ENCODE results near the gene RGS2. TPM values are rescaled to one million over a fixed set of nuclear protein-coding genes. Genes with fewer than 3 reads are reported as not detected.

The RGS2 gene
- total and polyA plus RNA-seq, 3 experiments from 2014 or later, result 9.4 to 86.3 (median 10.7) TPM

GRCh38 chr1:192860478-192861185 is 51.8 kb downstream of the RGS2 start:
- no peaks in the 10 kb centered on the region for H3K36me3 ChIP-seq (ENCODE audit: insufficient read depth, low read length)
- CTCF ChIA-PET, result interaction anchor here (1.2 to 1.5 kb wide), 2 partner anchors 9 to 52 kb away, joined by 3 to 4 read pairs; partner anchors contain the start of gene RGS2
- no peak overlapping the region for H3K4me3 ChIP-seq (ENCODE audit: low read length)
- no peak overlapping the region for H3K4me3 Mint-ChIP-seq
- no peaks in the 10 kb centered on the region for H3K27me3 Mint-ChIP-seq
- H3K36me3 Mint-ChIP-seq, result no peaks in the 10 kb centered on the region
- H3K9me3 ChIP-seq (ENCODE audit: low read length), result no peaks in the 10 kb centered on the region
- H3K27me3 ChIP-seq (ENCODE audit: insufficient read depth, low read length, poor library complexity, severe bottlenecking), result no peaks in the 10 kb centered on the region
- POLR2A ChIA-PET, result no interaction called here
- H3K9me3 Mint-ChIP-seq, result no peaks in the 10 kb centered on the region
- no peaks in the 10 kb centered on the region for H3K4me1 Mint-ChIP-seq
- no peaks in the 10 kb centered on the region for H3K4me1 ChIP-seq (ENCODE audit: insufficient read depth, low read length)
- H3K27ac Mint-ChIP-seq, result no peak overlapping the region
- no peak overlapping the region for H3K27ac ChIP-seq (ENCODE audit: low read depth, low read length)
- DNase-seq, result no peak

- no peak for DNase-seq
- ChIA-PET POLR2A (no interaction called here), CTCF (interaction anchor here (1.2 to 1.5 kb wide), 2 partner anchors 10 to 53 kb away, joined by 3 to 4 read pairs; partner anchors contain the start of gene RGS2)
- H3K36me3 Mint-ChIP-seq, result no peaks in the 10 kb centered on the region
- H3K27me3 ChIP-seq (ENCODE audit: insufficient read depth, low read length, poor library complexity, severe bottlenecking), result no peaks in the 10 kb centered on the region
- no peak overlapping the region for H3K4me3 ChIP-seq (ENCODE audit: low read length)
- H3K9me3 ChIP-seq (ENCODE audit: low read length), result no peaks in the 10 kb centered on the region
- H3K27ac ChIP-seq (ENCODE audit: low read depth, low read length), result no peak overlapping the region
- H3K4me1 ChIP-seq (ENCODE audit: insufficient read depth, low read length), result no peaks in the 10 kb centered on the region
- H3K27ac Mint-ChIP-seq, result no peak overlapping the region
- no peaks in the 10 kb centered on the region for H3K4me1 Mint-ChIP-seq
- no peak overlapping the region for H3K4me3 Mint-ChIP-seq
- H3K36me3 ChIP-seq (ENCODE audit: insufficient read depth, low read length), result no peaks in the 10 kb centered on the region
- H3K27me3 Mint-ChIP-seq, result no peaks in the 10 kb centered on the region
- H3K9me3 Mint-ChIP-seq, result no peaks in the 10 kb centered on the region
These were observed 53.0 kb downstream of the RGS2 start for GRCh38 chr1:192861860-192862259.

Other genes starting within 250 kb of the RGS2 start
- 10 to 100 TPM; 56.8 to 59.6 TPM for gene RGS1, start 233.3 kb upstream of the RGS2 start, total RNA-seq
- gene RGS1, start 233.3 kb upstream of the RGS2 start, polyA plus RNA-seq, result 82.9 TPM
- gene RGS13, start 172.9 kb upstream of the RGS2 start, total RNA-seq, result under 1 TPM; 0.07 to 0.24 TPM
- not detected for gene RGS13, start 172.9 kb upstream of the RGS2 start, polyA plus RNA-seq